ENCODE measurements around the gene DEFB126.

Gene DEFB126

DNA sequence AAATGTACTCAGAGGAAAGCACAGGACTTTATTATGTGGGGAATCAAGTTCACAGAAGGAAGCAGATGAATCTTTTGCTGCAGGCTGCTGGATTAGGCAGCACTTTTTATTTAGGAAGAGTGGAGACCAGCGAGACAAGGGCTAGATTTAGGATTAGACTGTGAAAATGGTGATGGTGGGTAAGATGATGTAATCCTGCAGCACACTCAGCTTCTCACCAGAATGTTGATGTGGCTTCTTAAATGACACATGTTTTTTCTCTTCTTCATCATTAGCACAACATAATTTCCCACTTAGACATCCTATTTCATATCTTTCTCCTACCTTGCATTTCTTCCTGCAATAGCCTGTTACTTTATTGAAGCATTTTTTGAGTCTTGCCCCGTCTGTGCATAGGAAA is 45.3 kb downstream of the DEFB126 start:
- Histone ChIP-seq H3K27me3 (ENCODE audit: insufficient read depth, poor library complexity, severe bottlenecking) (no peaks in the 10 kb centered on the region), H3K4me3 (replicated peaks; ENCODE audit: insufficient read depth, low read length) (no peak overlapping the region), H3K27ac (replicated peaks) (no peak overlapping the region)
- TF ChIP-seq POLR2AphosphoS5 (IDR thresholded peaks at IDR 0.05; ENCODE audit: low read depth) (no peak), SPI1 (IDR thresholded peaks at IDR 0.05; ENCODE audit: borderline replicate concordance, low read depth) (no peak), GABPA (IDR thresholded peaks at IDR 0.05; ENCODE audit: low read depth) (no peak)
- TF ChIP-seq, protein P1, sequence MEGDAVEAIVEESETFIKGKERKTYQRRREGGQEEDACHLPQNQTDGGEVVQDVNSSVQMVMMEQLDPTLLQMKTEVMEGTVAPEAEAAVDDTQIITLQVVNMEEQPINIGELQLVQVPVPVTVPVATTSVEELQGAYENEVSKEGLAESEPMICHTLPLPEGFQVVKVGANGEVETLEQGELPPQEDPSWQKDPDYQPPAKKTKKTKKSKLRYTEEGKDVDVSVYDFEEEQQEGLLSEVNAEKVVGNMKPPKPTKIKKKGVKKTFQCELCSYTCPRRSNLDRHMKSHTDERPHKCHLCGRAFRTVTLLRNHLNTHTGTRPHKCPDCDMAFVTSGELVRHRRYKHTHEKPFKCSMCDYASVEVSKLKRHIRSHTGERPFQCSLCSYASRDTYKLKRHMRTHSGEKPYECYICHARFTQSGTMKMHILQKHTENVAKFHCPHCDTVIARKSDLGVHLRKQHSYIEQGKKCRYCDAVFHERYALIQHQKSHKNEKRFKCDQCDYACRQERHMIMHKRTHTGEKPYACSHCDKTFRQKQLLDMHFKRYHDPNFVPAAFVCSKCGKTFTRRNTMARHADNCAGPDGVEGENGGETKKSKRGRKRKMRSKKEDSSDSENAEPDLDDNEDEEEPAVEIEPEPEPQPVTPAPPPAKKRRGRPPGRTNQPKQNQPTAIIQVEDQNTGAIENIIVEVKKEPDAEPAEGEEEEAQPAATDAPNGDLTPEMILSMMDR (IDR thresholded peaks at IDR 0.05; ENCODE audit: insufficient read depth, low read length): no peak
- TF ChIP-seq, protein P2, sequence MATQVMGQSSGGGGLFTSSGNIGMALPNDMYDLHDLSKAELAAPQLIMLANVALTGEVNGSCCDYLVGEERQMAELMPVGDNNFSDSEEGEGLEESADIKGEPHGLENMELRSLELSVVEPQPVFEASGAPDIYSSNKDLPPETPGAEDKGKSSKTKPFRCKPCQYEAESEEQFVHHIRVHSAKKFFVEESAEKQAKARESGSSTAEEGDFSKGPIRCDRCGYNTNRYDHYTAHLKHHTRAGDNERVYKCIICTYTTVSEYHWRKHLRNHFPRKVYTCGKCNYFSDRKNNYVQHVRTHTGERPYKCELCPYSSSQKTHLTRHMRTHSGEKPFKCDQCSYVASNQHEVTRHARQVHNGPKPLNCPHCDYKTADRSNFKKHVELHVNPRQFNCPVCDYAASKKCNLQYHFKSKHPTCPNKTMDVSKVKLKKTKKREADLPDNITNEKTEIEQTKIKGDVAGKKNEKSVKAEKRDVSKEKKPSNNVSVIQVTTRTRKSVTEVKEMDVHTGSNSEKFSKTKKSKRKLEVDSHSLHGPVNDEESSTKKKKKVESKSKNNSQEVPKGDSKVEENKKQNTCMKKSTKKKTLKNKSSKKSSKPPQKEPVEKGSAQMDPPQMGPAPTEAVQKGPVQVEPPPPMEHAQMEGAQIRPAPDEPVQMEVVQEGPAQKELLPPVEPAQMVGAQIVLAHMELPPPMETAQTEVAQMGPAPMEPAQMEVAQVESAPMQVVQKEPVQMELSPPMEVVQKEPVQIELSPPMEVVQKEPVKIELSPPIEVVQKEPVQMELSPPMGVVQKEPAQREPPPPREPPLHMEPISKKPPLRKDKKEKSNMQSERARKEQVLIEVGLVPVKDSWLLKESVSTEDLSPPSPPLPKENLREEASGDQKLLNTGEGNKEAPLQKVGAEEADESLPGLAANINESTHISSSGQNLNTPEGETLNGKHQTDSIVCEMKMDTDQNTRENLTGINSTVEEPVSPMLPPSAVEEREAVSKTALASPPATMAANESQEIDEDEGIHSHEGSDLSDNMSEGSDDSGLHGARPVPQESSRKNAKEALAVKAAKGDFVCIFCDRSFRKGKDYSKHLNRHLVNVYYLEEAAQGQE (IDR thresholded peaks at IDR 0.05; ENCODE audit: insufficient replicate concordance, low read depth): no peak
- DNase-seq (ENCODE audit: low read depth in 1 of 2, low spot score in 1 of 2): no peak

DNA sequence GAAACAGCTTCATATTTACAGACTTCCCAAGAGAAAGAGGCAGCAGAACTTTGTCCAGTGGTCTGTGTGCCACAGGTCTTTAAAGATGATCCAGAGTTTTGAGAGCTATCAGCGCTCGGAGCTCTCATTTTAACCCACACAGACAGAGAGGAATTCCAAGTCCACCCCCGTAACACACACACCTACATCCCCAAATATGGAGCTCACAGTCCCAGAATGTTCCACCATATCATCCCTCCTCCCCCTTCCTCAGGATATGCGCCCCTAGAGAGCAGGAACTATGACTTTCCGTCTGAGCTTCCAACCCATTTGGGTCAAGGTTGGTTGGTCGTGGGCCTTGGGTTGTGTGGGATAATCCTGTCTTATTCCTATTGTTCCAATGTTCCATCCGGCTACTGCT is 47.2 kb downstream of the DEFB126 start, which contains the start of gene DEFB128:
Gene DEFB128, minus strand, starts transcription at position 101 of the 400 bp plus-strand sequence. Its CDS starts 88 bp downstream, at position 13.
- H3K4me3 ChIP-seq (replicated peaks; ENCODE audit: insufficient read depth, low read length): no peak within 1 kb of the TSS
- H3K27me3 ChIP-seq (ENCODE audit: insufficient read depth, poor library complexity, severe bottlenecking): no peaks in the 10 kb centered on the region
- DNase-seq (ENCODE audit: low read depth in 1 of 2, low spot score in 1 of 2): no peak
- no peak for TF ChIP-seq GABPA (IDR thresholded peaks at IDR 0.05; ENCODE audit: low read depth)
- TF ChIP-seq POLR2AphosphoS5 (IDR thresholded peaks at IDR 0.05; ENCODE audit: low read depth): no peak
- no peak for TF ChIP-seq SPI1 (IDR thresholded peaks at IDR 0.05; ENCODE audit: borderline replicate concordance, low read depth)
- TF ChIP-seq, protein P1 (IDR thresholded peaks at IDR 0.05; ENCODE audit: insufficient read depth, low read length): no peak
- TF ChIP-seq, protein P2 (IDR thresholded peaks at IDR 0.05; ENCODE audit: insufficient replicate concordance, low read depth): no peak
- no peak within 1 kb of the TSS for H3K27ac ChIP-seq (replicated peaks)
